Activated CD4-positive, alpha-beta T cell treated with anti-CD3 and anti-CD28 coated beads for 24 hours (primary cell): ENCODE results near the gene SGCE.

Source experiments
- DNase-seq, 2 donors: peaks; one replicate each; pipeline ENCODE4 v3.0.0-alpha.2; 2020; ENCODE audit warnings: low read depth in 2 of 2

SGCE gene

DNA sequence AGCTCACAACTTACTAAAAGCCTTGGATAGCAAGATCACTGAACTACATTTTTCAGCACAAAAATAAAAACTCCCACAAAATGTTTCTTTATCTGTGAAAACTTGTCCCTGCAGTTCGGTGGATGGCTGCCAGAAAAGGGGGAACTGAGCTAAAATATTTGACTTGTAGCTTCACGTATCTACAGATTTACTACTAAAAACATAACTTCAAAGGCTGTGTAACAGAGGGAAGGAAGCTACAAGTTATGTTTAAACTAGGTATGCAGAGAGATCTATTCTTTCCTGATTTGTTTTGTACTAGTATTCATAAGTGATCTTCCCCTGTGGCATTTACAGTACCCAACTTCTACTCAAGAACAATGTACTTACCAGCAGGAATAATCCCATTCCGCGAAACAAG is 25.1 kb downstream of the SGCE start:
- DNase-seq, result no peak

GRCh38 chr7:94623820-94624219 is 32.1 kb downstream of the SGCE start:
- DNase-seq, result no peak

DNA sequence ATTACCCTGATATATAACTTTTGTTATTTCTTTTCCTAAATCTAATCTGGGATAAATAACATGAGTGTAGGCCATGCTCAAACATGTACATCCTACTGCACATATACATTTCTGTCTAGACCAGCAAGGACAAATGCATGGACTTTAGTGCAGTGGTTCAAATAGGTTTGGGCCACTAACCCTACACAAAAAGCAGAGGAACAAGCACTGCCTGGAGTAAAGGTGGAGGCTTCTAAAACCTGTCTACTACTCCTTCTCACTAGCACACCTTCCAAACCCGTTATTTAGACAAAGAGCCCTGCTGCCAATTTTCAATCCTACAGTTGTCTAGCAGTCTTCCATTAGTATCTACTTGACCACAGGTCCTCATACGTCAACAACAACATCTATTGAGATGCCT is 34.8 kb downstream of the SGCE start:
- no peak for DNase-seq

DNA sequence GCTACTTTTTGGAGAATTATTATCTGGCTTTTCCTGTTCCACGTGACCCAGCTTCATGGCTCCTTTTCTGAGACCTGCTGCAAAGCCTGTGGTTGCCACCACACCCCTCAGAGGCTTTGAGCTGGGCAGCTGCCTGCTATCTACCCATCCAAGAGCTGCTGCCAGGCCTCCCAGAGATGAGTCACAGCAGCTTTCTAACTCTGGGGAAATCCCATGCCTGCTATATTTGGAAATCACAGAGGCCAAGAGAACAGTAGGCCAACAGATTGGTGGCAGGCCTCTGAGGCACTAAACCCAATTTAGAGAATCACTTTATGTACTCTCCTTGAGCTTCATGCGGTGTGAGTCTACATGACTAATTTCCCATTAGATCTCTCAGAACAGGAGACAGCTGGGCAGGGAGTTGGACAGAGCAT is 35.2 kb downstream of the SGCE start:
- DNase-seq, result peak; percentile 14 to 33

DNA sequence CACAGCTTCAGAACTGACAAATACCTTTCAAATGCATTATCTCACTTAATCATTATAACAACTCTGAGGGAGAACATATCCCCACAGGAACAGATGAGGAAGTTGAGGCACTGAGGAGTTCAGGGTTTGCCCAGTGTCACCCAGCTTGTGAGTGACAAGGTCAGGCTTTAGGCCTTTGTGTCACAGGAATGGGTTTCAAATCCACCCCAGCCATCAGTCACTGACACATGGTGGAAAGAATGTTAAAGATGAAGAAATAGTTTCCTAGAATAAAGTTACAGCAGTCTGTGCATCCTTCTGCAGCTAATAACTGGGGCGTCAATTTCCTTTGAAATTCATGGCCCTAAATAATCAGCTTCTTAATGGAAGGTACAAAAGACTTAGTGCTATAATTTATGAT is 37.8 kb downstream of the SGCE start:
- DNase-seq, result no peak

GRCh38 chr7:94616855-94617254 is 39.1 kb downstream of the SGCE start:
- no peak for DNase-seq

GRCh38 chr7:94615666-94616065 is 40.3 kb downstream of the SGCE start:
- DNase-seq, result no peak

DNA sequence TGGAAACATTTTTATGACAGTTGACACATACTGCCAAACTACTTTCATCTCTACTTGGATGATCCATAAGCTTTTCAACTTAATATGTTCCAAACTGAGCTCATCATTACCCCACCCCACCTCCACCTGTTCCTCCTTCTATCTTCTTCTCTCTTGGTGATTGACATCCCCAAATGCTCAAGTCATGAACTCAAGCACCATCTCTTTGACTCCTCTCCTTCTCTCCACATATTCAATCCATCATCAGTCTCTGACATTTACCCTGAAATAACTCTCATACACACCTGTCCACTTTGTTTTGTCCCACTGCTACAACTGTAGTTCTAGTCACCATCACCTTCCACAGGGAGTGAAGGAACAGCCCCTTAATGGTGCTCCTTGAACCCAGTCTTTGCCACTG is 43.3 kb downstream of the SGCE start:
- no peak for DNase-seq

DNA sequence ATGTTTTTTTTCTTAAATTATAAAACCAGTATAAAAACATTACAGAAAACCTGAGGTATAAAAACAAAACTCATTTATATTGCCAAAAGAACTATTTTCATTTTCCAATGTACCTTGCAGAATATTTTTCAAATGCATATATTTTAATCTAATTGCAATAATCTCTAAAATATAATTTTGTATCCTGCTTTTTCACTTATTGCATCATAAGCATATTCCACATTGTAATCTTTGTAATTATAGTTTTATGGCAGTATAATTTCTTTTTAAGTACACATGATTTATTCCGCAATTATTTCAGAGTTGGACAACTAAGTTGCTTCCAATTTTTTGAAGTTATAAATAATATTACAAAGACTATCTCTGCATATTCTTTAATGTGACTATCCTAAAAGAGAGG is 43.7 kb downstream of the SGCE start:
- DNase-seq, result no peak

- no peak for DNase-seq
Observed at GRCh38 chr7:94609561-94609960, 46.4 kb downstream of the SGCE start.

DNA sequence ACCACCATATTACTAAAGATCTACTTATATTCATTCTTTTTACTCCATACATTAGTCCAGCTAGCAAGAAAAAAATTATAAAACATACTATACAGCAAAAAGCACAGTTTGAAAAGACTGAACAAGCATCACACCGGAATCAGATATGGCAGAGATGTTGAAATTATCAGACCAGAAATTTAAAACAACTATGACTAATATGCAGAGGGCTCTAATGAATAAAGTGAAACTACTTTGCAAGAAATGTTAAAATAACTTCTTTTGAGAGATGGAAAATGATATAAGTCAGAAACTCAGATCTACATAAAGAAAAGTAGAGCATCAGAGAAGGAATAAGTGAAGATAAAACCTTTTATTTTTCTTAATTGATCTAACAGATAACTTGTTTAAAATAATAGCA is 50.9 kb downstream of the SGCE start:
- no peak for DNase-seq

GRCh38 chr7:94602181-94602580 is 53.8 kb downstream of the SGCE start:
- no peak for DNase-seq

DNA sequence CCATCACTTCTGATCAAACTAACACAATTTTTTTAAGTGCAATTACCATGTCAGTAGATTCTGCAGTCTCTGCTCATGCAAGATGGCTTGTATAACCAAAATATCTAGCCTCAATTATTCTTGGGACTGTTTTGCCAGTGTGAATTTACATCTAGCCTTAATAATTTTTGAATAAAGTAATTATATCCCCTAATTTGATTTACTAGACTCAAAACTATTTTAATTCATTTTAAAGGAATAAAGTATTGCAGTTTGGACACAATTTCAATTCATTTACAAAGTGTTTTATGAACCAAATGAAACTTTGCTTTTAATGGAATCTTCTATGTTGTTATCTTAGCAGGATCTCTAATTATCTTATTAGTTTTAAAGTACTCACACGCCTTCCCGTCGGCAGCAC is 55.7 kb downstream of the SGCE start:
- no peak for DNase-seq

DNA sequence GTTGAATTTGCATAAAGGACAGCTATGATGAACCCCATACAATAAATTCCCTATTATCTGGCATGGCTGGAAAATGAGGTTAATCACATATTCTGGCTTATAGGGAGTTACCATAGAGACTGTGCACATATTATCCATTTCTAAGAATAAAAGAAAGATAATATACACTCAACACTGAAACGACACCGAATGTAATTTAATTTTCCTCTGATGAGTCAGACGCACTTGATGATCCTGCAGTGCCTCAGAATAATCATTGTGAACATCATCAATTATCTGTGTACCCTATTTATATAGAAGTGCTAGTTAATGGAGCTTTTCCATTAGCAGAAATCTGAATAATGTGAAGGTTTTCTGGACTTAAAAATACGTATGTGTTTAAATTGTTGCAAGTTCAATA is 60.2 kb downstream of the SGCE start:
- DNase-seq, result no peak

DNA sequence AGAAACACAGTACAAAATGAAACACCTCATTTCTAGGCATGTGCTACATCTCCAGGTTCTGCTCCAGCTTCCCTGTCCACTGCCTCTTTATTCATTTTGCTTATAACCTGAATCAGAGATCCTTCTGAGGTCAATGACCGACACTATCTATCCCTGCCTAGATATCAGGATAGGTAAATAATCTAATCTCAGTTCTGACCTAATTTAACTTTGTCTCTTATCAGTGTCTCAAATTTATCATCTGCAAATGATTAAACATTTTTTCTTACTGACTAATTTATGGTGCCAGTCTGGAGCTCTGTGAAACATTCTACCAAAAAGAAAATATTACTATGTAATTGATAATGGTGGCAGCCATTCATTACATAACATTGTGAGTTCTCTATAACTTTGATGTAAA is 61.1 kb downstream of the SGCE start:
- DNase-seq, result no peak

DNA sequence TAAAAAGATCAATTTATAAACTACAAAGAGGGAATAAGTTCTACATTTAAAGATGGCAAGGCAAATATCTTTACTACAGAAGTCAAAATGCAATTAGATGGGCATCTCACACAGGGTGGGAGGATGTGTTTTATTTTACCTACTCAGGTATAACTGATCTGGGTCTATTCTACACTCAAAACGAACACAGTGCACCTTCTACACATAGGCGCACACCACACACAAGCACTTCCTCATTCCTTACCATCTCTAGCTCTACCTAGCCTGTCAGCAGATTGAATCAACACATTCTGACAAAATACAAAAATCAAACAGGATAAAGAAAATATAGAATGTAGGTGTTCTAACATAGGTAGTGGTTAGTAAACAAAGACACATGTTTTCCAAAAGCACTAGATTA is 64.8 kb downstream of the SGCE start:
- DNase-seq, result no peak

DNA sequence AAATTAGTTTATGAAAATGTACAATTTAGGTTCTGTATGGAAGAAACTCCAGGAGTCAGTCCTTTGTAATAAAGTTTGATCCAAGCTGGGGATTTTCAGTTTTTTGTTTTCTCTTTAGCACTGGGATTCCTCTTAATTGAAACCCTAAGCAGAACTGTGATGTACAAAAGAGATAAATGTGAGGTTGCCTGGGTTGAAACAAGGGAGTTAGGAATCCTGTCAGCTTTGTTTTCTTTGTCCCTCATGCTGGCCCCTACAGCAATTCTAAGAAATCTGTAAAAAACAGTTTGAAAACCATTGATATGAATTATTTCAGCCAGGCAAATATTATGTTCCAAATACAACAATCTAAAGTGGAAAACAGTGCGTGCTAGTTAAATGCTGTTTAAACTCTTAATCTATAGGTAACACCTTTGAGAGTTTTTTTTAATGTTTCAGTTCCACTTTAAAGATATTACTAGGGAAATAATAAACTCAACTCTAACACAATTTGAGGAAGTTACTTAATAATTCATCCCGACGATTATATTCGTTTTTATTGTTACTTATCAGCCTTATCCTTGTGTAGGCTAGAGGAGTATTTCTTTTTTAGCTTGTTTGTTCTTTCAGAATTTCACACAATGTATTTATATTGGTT is 65.3 kb downstream of the SGCE start:
- no peak for DNase-seq

- DNase-seq, result no peak
Observed at GRCh38 chr7:94588075-94588474, 67.9 kb downstream of the SGCE start.

DNA sequence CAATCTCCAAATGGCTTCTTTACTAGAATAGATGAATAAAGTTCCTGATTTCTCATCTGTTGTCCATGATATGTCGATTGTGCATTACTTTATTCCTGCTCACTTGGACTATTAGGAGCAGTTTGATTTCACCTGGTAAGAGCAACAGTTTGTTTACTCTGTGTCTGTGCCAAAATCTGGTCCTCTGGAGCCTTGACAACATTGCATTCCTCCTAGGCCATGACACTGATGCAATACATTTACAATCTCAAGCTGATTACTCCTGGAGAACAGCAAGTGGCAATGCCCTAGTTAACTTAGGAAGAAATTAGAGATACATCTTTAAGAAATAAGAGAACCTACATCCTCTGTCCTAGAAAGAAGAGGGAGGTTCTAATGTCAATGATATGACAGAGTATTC is 71.8 kb downstream of the SGCE start:
- no peak for DNase-seq

DNA sequence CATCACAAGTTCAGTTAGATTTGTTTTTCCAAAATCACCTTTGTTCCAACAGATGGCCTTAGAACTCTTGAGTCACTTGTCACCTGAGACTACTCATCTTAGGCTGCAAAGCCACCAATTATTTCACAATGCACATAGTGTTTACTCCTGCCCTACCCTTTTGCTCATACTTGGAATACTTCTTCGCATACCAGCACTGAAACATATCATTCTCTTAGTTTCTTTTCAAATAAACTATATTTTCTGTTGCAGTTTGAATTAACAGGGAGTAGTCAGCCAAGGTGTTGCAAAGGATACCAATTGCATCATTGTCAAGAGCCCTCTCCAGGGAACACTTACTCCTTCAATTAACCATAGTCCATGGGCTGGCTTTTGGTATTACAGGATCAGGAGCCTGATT is 75.3 kb downstream of the SGCE start:
- no peak for DNase-seq

- no peak for DNase-seq
Observed at GRCh38 chr7:94579470-94579869, 76.5 kb downstream of the SGCE start.

- no peak for DNase-seq
Observed at GRCh38 chr7:94578614-94579013, 77.3 kb downstream of the SGCE start.

- DNase-seq, result no peak
Observed at GRCh38 chr7:94577357-94577756, 78.6 kb downstream of the SGCE start.

GRCh38 chr7:94576316-94576715 is 79.6 kb downstream of the SGCE start:
- DNase-seq, result no peak

GRCh38 chr7:94575646-94576045 is 80.3 kb downstream of the SGCE start:
- DNase-seq, result no peak
